Ecto neural progenitor cell (in vitro differentiated cells): Measurements from ENCODE around the gene EMC10.
A peak's percentile ranks its signal among the peaks of the same experiment; 100 is the strongest.
"Not testable (repeated sequence)": the region's sequence is repeated elsewhere in the genome, so short reads cannot be mapped to it uniquely, and the experiment has no call there.

Experiments
- DNase-seq: peaks from one replicate; pipeline ENCODE4 v3.0.0-alpha.2; 2018; ENCODE audit warnings: low spot score

The EMC10 gene

GRCh38 chr19:50451223-50451534 lies 25.1 kb upstream of the EMC10 start:
- no peak for DNase-seq

GRCh38 chr19:50453243-50453642 lies 23.1 kb upstream of the EMC10 start:
- DNase-seq, result no peak

GRCh38 chr19:50455992-50456391 lies 20.3 kb upstream of the EMC10 start:
- DNase-seq, result no peak

- no peak for DNase-seq
Measured at GRCh38 chr19:50457300-50457699, 19.0 kb upstream of the EMC10 start.

GRCh38 chr19:50458396-50459066 lies 17.8 kb upstream of the EMC10 start:
- no peak for DNase-seq

- no peak for DNase-seq
Measured at GRCh38 chr19:50459067-50459456, 17.2 kb upstream of the EMC10 start.

GRCh38 chr19:50459638-50460037 lies 16.7 kb upstream of the EMC10 start:
- DNase-seq, result no peak

GRCh38 chr19:50460161-50460765 lies 16.0 kb upstream of the EMC10 start:
- DNase-seq, result no peak

- peak; percentile 81 for DNase-seq
Measured at GRCh38 chr19:50461066-50461875, 15.0 kb upstream of the EMC10 start.

GRCh38 chr19:50462970-50463369 lies 13.3 kb upstream of the EMC10 start:
- no peak for DNase-seq

- no peak for DNase-seq
Measured at GRCh38 chr19:50464348-50464747, 12.0 kb upstream of the EMC10 start.

- DNase-seq, result no peak
Measured at GRCh38 chr19:50465000-50465399, 11.3 kb upstream of the EMC10 start.

GRCh38 chr19:50465986-50466705 lies 10.2 kb upstream of the EMC10 start:
- DNase-seq, result peak; percentile 79

- no peak for DNase-seq
Measured at GRCh38 chr19:50466706-50467039, 9.6 kb upstream of the EMC10 start.

- DNase-seq, result no peak
Measured at GRCh38 chr19:50467566-50467965, 8.7 kb upstream of the EMC10 start.

- no peak for DNase-seq
Measured at GRCh38 chr19:50468818-50469217, 7.5 kb upstream of the EMC10 start.

- not testable (repeated sequence) for DNase-seq
Measured at GRCh38 chr19:50473336-50473735, 3.0 kb upstream of the EMC10 start.

- no peak for DNase-seq
Measured at GRCh38 chr19:50475101-50475568, 1.2 kb upstream of the EMC10 start.

- no peak for DNase-seq
Measured at GRCh38 chr19:50475736-50476223, 527 bp upstream of the EMC10 start.

- no peak for DNase-seq
Measured at GRCh38 chr19:50476907-50477238, 566 bp downstream of the EMC10 start.

- DNase-seq, result no peak
Measured at GRCh38 chr19:50477751-50478515, 1.6 kb downstream of the EMC10 start.
